OCI-LY1 (cell line): ENCODE results near the gene FAM167B.
A peak's percentile ranks its signal among the peaks of the same experiment; 100 is the strongest.

Experiments used
- H2AFZ ChIP-seq: fragments of 200-600 bp; sonication (generic), shearing (Covaris generic); 2 replicates; pipeline ENCODE4 v1.6.0; 2014; ENCODE audit warnings: antibody characterized with exemption, mild to moderate bottlenecking, low read length
- H3F3A ChIP-seq: fragments of 200-600 bp; sonication (generic), shearing (Covaris generic); 2 replicates; pipeline ENCODE4 v1.6.0; 2014; ENCODE audit warnings: mild to moderate bottlenecking, antibody characterized with exemption, low read length, moderate library complexity; ENCODE audit not compliant: insufficient read depth
- H3K27ac ChIP-seq: fragments of 200-600 bp; sonication (generic); 2 replicates; pipeline ENCODE4 v1.5.1; 2014; ENCODE audit warnings: low read length, mixed run types, mild to moderate bottlenecking, low read depth; ENCODE audit not compliant: poor library complexity, severe bottlenecking
- H3K27me3 ChIP-seq: fragments of 200-600 bp; sonication (generic); 2 replicates; pipeline ENCODE4 v1.6.0; 2014; ENCODE audit warnings: antibody characterized with exemption, mild to moderate bottlenecking, low read length, moderate library complexity; ENCODE audit not compliant: insufficient read depth
- H3K36me3 ChIP-seq: fragments of 200-600 bp; sonication (generic); 2 replicates; pipeline ENCODE4 v1.6.1; 2014; ENCODE audit warnings: mild to moderate bottlenecking, antibody characterized with exemption, low read length, moderate library complexity, mixed read lengths; ENCODE audit not compliant: insufficient read depth
- H3K4me1 ChIP-seq: fragments of 200-600 bp; sonication (generic); 2 replicates; pipeline ENCODE4 v1.5.1; 2014; ENCODE audit warnings: mild to moderate bottlenecking, low read length, moderate library complexity; ENCODE audit not compliant: insufficient read depth, severe bottlenecking
- H3K4me2 ChIP-seq: fragments of 200-600 bp; sonication (generic), shearing (Covaris generic); 2 replicates; pipeline ENCODE4 v1.6.1; 2014; ENCODE audit warnings: low read length
- H3K4me3 ChIP-seq: fragments of 200-600 bp; sonication (generic); 2 replicates; pipeline ENCODE4 v1.5.1; 2014; ENCODE audit warnings: low read length, low read depth, mild to moderate bottlenecking, mixed read lengths; ENCODE audit not compliant: poor library complexity, severe bottlenecking
- H3K79me2 ChIP-seq: fragments of 200-600 bp; shearing (Covaris generic); 2 replicates; pipeline ENCODE4 v1.6.1; 2016; ENCODE audit warnings: mixed run types, low read length, mixed read lengths; ENCODE audit not compliant: insufficient read depth
- H3K9ac ChIP-seq: fragments of 200-600 bp; sonication (generic), shearing (Covaris generic); 2 replicates; pipeline ENCODE4 v1.6.1; 2014; ENCODE audit warnings: mild to moderate bottlenecking, low read length, mixed read lengths
- H3K9me2 ChIP-seq: fragments of 200-600 bp; sonication (generic), shearing (Covaris generic); 2 replicates; pipeline ENCODE4 v1.6.1; 2014; ENCODE audit warnings: low read depth, mild to moderate bottlenecking, low read length, mixed read lengths
- H3K9me3 ChIP-seq: fragments of 200-600 bp; shearing (Covaris generic); 2 replicates; pipeline ENCODE4 v1.6.1; 2014; ENCODE audit warnings: low read length, mixed read lengths
- H4K20me1 ChIP-seq: fragments of 200-600 bp; sonication (generic), shearing (Covaris generic); 2 replicates; pipeline ENCODE4 v1.6.0; 2016; ENCODE audit warnings: mild to moderate bottlenecking, low read length; ENCODE audit not compliant: insufficient read depth
- EZH2 ChIP-seq: fragments of 200-600 bp; sonication (generic), shearing (Covaris generic); IDR thresholded peaks from 2 replicates; pipeline ENCODE4 v1.8.0; 2017; ENCODE audit warnings: borderline replicate concordance, mixed run types, mild to moderate bottlenecking, antibody characterized with exemption, low read length, moderate library complexity, mixed read lengths
- TF ChIP-seq, protein P1 (sequence below): fragments of 200-600 bp; sonication (generic), shearing (Covaris generic); IDR thresholded peaks from 2 replicates; pipeline ENCODE4 v1.5.1; 2017; ENCODE audit warnings: mild to moderate bottlenecking, antibody characterized with exemption, low read length, moderate library complexity, mixed read lengths

FAM167B gene

DNA sequence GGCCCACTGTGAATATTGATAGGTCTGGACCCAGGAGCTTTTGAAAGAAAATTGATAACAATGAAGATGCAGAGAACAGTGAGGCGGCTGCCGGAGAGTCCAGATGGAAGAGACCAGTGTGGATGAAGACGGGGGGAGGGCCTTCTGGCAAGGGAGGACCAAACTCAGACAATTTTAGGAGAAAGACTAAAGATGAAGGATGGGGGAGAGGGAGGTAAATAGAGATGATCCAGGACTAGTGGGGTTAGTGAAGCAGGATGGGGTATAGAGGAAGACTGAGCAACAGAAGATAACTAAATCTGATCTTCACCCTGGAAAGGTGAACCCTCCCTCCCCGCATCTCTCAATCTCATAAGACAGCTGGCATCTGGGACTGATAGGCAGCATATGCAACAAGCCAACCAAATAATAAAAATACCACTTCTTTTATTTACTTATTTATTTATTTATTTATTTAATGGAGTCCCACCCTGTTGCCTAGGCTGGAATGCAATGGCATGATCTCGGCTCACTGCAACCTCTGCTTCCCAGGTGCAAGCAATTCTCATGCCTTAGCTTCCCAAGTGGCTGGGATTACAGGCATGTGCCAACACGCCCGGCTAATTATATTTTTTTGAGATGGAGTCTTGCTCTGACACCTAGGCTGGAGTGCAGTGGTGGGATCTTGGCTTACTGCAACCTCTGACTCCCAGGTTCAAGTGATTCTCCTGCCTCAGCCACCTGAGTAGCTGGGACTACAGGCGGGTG, 14.3 kb upstream of the FAM167B start:
- Histone ChIP-seq H3K79me2 (no peaks in the 10 kb centered on the region), H3K4me3 (no peak overlapping the region), H3K4me2 (no peak overlapping the region), H3K36me3 (peaks cover 49% of the 10 kb centered on the region), H3F3A (peaks cover 3% of the 10 kb centered on the region; the same call in 1 of the 2 replicates), H3K9me2 (no peaks in the 10 kb centered on the region), H3K9ac (no peak overlapping the region; the same call in 1 of the 2 replicates), H3K4me1 (peaks cover 15% of the 10 kb centered on the region), H3K9me3 (no peaks in the 10 kb centered on the region), H3K27me3 (no peaks in the 10 kb centered on the region), H2AFZ (no peak overlapping the region), H3K27ac (peak overlapping the region; percentile 66), H4K20me1 (no peaks in the 10 kb centered on the region)
- TF ChIP-seq, protein P1, sequence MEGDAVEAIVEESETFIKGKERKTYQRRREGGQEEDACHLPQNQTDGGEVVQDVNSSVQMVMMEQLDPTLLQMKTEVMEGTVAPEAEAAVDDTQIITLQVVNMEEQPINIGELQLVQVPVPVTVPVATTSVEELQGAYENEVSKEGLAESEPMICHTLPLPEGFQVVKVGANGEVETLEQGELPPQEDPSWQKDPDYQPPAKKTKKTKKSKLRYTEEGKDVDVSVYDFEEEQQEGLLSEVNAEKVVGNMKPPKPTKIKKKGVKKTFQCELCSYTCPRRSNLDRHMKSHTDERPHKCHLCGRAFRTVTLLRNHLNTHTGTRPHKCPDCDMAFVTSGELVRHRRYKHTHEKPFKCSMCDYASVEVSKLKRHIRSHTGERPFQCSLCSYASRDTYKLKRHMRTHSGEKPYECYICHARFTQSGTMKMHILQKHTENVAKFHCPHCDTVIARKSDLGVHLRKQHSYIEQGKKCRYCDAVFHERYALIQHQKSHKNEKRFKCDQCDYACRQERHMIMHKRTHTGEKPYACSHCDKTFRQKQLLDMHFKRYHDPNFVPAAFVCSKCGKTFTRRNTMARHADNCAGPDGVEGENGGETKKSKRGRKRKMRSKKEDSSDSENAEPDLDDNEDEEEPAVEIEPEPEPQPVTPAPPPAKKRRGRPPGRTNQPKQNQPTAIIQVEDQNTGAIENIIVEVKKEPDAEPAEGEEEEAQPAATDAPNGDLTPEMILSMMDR, result no peak
- TF ChIP-seq EZH2, result no peak

DNA sequence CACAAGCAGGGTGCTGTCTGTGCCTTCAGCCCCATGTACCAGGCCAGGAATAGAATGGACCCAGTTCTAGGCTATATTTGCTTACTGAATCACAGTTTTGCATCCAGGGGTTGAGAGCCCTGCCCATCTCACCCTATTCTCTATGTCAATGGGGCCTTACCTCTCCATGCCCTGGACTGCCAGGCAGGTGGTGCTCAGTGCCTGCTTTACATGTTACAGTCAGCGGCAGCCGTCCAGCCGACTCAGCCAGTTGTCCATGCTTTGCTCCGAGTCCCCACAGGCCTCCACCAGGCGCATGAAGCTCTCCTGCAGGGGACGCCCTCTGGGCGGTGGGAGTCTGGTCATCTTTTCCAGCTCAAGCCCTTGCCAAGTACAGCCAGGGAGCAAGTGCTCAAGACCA, 12.2 kb upstream of the FAM167B start:
- Histone ChIP-seq H3K4me2 (peak overlapping the region; percentile 50; the same call in 1 of the 2 replicates), H3K9ac (no peak overlapping the region; the same call in 1 of the 2 replicates), H3K9me2 (no peaks in the 10 kb centered on the region), H3K27ac (peak overlapping the region; percentile 60), H3K27me3 (no peaks in the 10 kb centered on the region), H3K36me3 (peaks cover 34% of the 10 kb centered on the region), H3K9me3 (no peaks in the 10 kb centered on the region), H3K4me3 (peak overlapping the region; percentile 25), H3K79me2 (no peaks in the 10 kb centered on the region), H4K20me1 (no peaks in the 10 kb centered on the region), H2AFZ (no peak overlapping the region), H3F3A (peaks cover 3% of the 10 kb centered on the region; the same call in 1 of the 2 replicates), H3K4me1 (peaks cover 21% of the 10 kb centered on the region)
- TF ChIP-seq, protein P1, result peak; percentile 36; the same call in 1 of the 2 replicates
- TF ChIP-seq EZH2, result no peak

DNA sequence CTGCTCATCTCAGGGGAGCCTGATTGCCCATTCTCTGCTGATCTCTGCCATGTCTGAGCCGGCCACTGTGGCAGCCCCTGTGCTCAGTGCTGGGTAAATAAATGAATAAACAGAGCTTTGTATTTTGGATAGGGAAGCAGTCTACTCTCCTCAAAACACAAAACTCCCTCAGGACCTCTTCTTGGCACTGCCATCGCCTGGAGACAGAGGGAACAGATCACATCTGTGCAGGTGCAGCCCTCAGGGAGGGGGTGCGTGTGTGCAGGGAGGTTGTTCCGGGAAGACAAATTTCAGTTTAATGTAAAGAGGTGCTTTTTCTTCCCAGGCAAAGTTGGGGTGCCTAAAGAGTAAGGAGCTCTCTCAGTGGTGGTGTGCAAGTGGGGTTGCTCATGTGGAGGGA, 7.7 kb upstream of the FAM167B start:
- Histone ChIP-seq H3K79me2 (no peaks in the 10 kb centered on the region), H3K4me2 (peak overlapping the region; percentile 83), H3K9me3 (no peaks in the 10 kb centered on the region), H3K9ac (peak overlapping the region; percentile 69; the same call in 1 of the 2 replicates), H3K27me3 (no peaks in the 10 kb centered on the region), H2AFZ (no peak overlapping the region), H4K20me1 (no peaks in the 10 kb centered on the region), H3K27ac (peak overlapping the region; percentile 72), H3F3A (peaks cover 3% of the 10 kb centered on the region; the same call in 1 of the 2 replicates), H3K36me3 (peaks cover 6% of the 10 kb centered on the region; the same call in 1 of the 2 replicates), H3K9me2 (no peaks in the 10 kb centered on the region), H3K4me1 (peaks cover 40% of the 10 kb centered on the region), H3K4me3 (peak overlapping the region; percentile 64)
- TF ChIP-seq, protein P1, result peak; percentile 21; the same call in 1 of the 2 replicates
- no peak for TF ChIP-seq EZH2
